OCI-LY7 (cell line): ENCODE measurements around the gene ASB4. TPM values are rescaled to one million over a fixed set of nuclear protein-coding genes. Genes with fewer than 3 reads are reported as not detected.

Experiments
- BruUV-seq: library from RNA; stranded (reverse); fragments of 400-500 nt; replicated peaks from 2 replicates; lab custom pipeline; 2021; lab: Mats Ljungman, UMichigan
- CTCF ChIA-PET: fragments of 300-600 bp; sonication (Branson Sonifier 250); formaldehyde crosslinking; loops from one replicate; lab custom pipeline; 2022; ENCODE audit warnings: antibody characterized with exemption; ENCODE audit not compliant: unreplicated experiment; lab: Charles Lee
- POLR2A ChIA-PET: fragments of 300-600 bp; sonication (Branson Sonifier 250); formaldehyde crosslinking; loops from one replicate; lab custom pipeline; 2022; ENCODE audit warnings: antibody characterized with exemption; lab: Charles Lee
- DNase-seq: peaks from one replicate; pipeline ENCODE4 v3.0.0-alpha.2; 2015; ENCODE audit warnings: low spot score
- H2AFZ ChIP-seq: fragments of 200-600 bp; sonication (generic), shearing (Covaris generic); 2 replicates; pipeline ENCODE4 v1.6.1; 2014; ENCODE audit warnings: mild to moderate bottlenecking, antibody characterized with exemption, low read length, moderate library complexity
- H3K27ac ChIP-seq: fragments of 200-600 bp; sonication (generic); 2 replicates; pipeline ENCODE4 v1.5.1; 2014; ENCODE audit warnings: mixed run types, low read depth, mild to moderate bottlenecking, moderate library complexity, low read length, inconsistent platforms; ENCODE audit not compliant: poor library complexity, severe bottlenecking
- H3K36me3 ChIP-seq: fragments of 200-600 bp; sonication (generic); 2 replicates; pipeline ENCODE4 v1.6.1; 2014; ENCODE audit warnings: mild to moderate bottlenecking, antibody characterized with exemption, low read length, moderate library complexity, mixed read lengths; ENCODE audit not compliant: insufficient read depth
- H3K4me1 ChIP-seq: fragments of 200-600 bp; sonication (generic); 2 replicates; pipeline ENCODE4 v1.5.1; 2014; ENCODE audit warnings: mild to moderate bottlenecking, low read length; ENCODE audit not compliant: insufficient read depth, poor library complexity, severe bottlenecking
- H3K4me2 ChIP-seq: fragments of 200-600 bp; sonication (generic); 2 replicates; pipeline ENCODE4 v1.6.1; 2014; ENCODE audit warnings: mild to moderate bottlenecking, low read length
- H3K4me3 ChIP-seq: fragments of 200-600 bp; sonication (generic); 2 replicates; pipeline ENCODE4 v1.5.1; 2014; ENCODE audit warnings: mild to moderate bottlenecking, low read depth, low read length; ENCODE audit not compliant: poor library complexity, severe bottlenecking
- H3K79me2 ChIP-seq: fragments of 200-600 bp; sonication (generic); 2 replicates; pipeline ENCODE4 v1.6.1; 2016; ENCODE audit warnings: low read depth, mild to moderate bottlenecking, low read length, moderate library complexity, mixed read lengths; ENCODE audit not compliant: insufficient read depth
- H3K9me2 ChIP-seq: fragments of 200-600 bp; sonication (generic); 2 replicates; pipeline ENCODE4 v1.6.1; 2016; ENCODE audit warnings: mild to moderate bottlenecking, low read length, mixed read lengths; ENCODE audit not compliant: insufficient read depth
- H3K9me3 ChIP-seq: fragments of 200-600 bp; sonication (generic); 2 replicates; pipeline ENCODE4 v1.6.1; 2014; ENCODE audit warnings: mild to moderate bottlenecking, mixed run types, low read length, mixed read lengths
- H4K20me1 ChIP-seq: fragments of 200-600 bp; sonication (generic); 2 replicates; pipeline ENCODE4 v1.6.1; 2014; ENCODE audit warnings: mild to moderate bottlenecking, antibody characterized with exemption, low read length, moderate library complexity, mixed read lengths; ENCODE audit not compliant: insufficient read depth
- EZH2phosphoT487 ChIP-seq: fragments of 200-600 bp; sonication (generic); IDR thresholded peaks from 2 replicates; pipeline ENCODE4 v1.6.1; 2018; ENCODE audit warnings: low read depth, borderline replicate concordance, mild to moderate bottlenecking, mixed run types, antibody characterized with exemption, low read length, moderate library complexity, mixed read lengths
- intact Hi-C: fragments of 100-400 bp; cut with micrococcal nuclease; formaldehyde crosslinking; loops from one replicate; pipeline ENCODE4 v1.10.0; 2022; ENCODE audit not compliant: unreplicated experiment
- total RNA-seq, 2 experiments: library from RNA; depleted of rRNA in 1 of 2; stranded (reverse); fragments of >200 nt in 1 of 2; shearing (Covaris generic) in 1 of 2; gene quantifications; 2 replicates each; pipeline ENCODE4 v1.2.3, GENCODE V29; 2014 to 2022
- TF ChIP-seq, protein P1 (sequence below): fragments of 200-600 bp; sonication (generic); conservative IDR thresholded peaks from 2 replicates; pipeline ENCODE4 v1.5.1; 2014; ENCODE audit warnings: mild to moderate bottlenecking, antibody characterized with exemption, low read length, moderate library complexity, mixed read lengths

ASB4 gene
- total RNA-seq, 2 experiments from 2014 or later = not detected

GRCh38 chr7:95545673-95546072 is 59.9 kb downstream of the ASB4 start:
- CTCF ChIA-PET = no interaction called here
- no TSS peak for BruUV-seq
- no peak overlapping the region for H3K4me3 ChIP-seq
- no peak overlapping the region for H3K27ac ChIP-seq
- POLR2A ChIA-PET = interaction anchor here (0.6 to 0.9 kb wide), 2 partner anchors 17 to 22 kb away, joined by 3 read pairs; no protein-coding TSS in a partner anchor
- H3K9me3 ChIP-seq = no peaks in the 10 kb centered on the region
- H3K36me3 ChIP-seq = no peaks in the 10 kb centered on the region
- H3K79me2 ChIP-seq = no peaks in the 10 kb centered on the region
- no peak for DNase-seq
- H4K20me1 ChIP-seq = no peaks in the 10 kb centered on the region
- no peaks in the 10 kb centered on the region for H3K4me1 ChIP-seq
- TF ChIP-seq EZH2phosphoT487 = no peak
- TF ChIP-seq, protein P1, sequence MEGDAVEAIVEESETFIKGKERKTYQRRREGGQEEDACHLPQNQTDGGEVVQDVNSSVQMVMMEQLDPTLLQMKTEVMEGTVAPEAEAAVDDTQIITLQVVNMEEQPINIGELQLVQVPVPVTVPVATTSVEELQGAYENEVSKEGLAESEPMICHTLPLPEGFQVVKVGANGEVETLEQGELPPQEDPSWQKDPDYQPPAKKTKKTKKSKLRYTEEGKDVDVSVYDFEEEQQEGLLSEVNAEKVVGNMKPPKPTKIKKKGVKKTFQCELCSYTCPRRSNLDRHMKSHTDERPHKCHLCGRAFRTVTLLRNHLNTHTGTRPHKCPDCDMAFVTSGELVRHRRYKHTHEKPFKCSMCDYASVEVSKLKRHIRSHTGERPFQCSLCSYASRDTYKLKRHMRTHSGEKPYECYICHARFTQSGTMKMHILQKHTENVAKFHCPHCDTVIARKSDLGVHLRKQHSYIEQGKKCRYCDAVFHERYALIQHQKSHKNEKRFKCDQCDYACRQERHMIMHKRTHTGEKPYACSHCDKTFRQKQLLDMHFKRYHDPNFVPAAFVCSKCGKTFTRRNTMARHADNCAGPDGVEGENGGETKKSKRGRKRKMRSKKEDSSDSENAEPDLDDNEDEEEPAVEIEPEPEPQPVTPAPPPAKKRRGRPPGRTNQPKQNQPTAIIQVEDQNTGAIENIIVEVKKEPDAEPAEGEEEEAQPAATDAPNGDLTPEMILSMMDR = no peak
- H3K4me2 ChIP-seq = no peak overlapping the region
- no peak overlapping the region for H2AFZ ChIP-seq
- intact Hi-C loops = no loop called here
- H3K9me2 ChIP-seq = no peaks in the 10 kb centered on the region

GRCh38 chr7:95546647-95547046 is 60.9 kb downstream of the ASB4 start:
- POLR2A ChIA-PET = interaction anchor here (0.6 to 0.9 kb wide), 2 partner anchors 18 to 88 kb away, joined by 3 read pairs; no protein-coding TSS in a partner anchor
- no peaks in the 10 kb centered on the region for H3K9me2 ChIP-seq
- BruUV-seq = no TSS peak
- no peaks in the 10 kb centered on the region for H3K9me3 ChIP-seq
- H3K36me3 ChIP-seq = no peaks in the 10 kb centered on the region
- H3K27ac ChIP-seq = no peak overlapping the region
- H4K20me1 ChIP-seq = no peaks in the 10 kb centered on the region
- no peak overlapping the region for H3K4me3 ChIP-seq
- no peak for DNase-seq
- H3K4me1 ChIP-seq = no peaks in the 10 kb centered on the region
- intact Hi-C loops = no loop called here
- CTCF ChIA-PET = no interaction called here
- TF ChIP-seq EZH2phosphoT487 = no peak
- TF ChIP-seq, protein P1 = no peak
- no peak overlapping the region for H2AFZ ChIP-seq
- H3K4me2 ChIP-seq = no peak overlapping the region
- no peaks in the 10 kb centered on the region for H3K79me2 ChIP-seq
